Duodenal mucosa (tissue), 2 donors: Measurements from ENCODE around the gene USP49.

Experiments
- H3K27ac ChIP-seq: one replicate; pipeline ENCODE4 v1.7.0; 2013; ENCODE audit warnings: low read depth, low read length
- H3K27me3 ChIP-seq, 2 donors: one replicate each; pipeline ENCODE4 v1.7.0; 2013; ENCODE audit warnings: low read length in 2 of 2, control low read depth in 1 of 2; ENCODE audit not compliant: insufficient read depth in 2 of 2, control insufficient read depth in 1 of 2
- H3K36me3 ChIP-seq, 2 donors: one replicate each; pipeline ENCODE4 v1.7.0; 2013; ENCODE audit warnings: low read length in 2 of 2, control low read depth in 1 of 2; ENCODE audit not compliant: insufficient read depth in 2 of 2, control insufficient read depth in 1 of 2
- H3K4me1 ChIP-seq, 2 donors: one replicate each; pipeline ENCODE4 v1.7.0; 2013; ENCODE audit warnings: low read length in 2 of 2, control low read depth in 1 of 2; ENCODE audit not compliant: insufficient read depth in 2 of 2, control insufficient read depth in 1 of 2
- H3K4me3 ChIP-seq, 2 donors: one replicate each; pipeline ENCODE4 v1.7.0; 2013; ENCODE audit warnings: low read length in 2 of 2, low read depth in 1 of 2
- H3K9ac ChIP-seq, 2 donors: one replicate each; pipeline ENCODE4 v1.7.0; 2013; ENCODE audit warnings: low read length in 2 of 2, low read depth in 1 of 2
- H3K9me3 ChIP-seq, 2 donors: one replicate each; pipeline ENCODE4 v1.7.0; 2013; ENCODE audit warnings: low read length in 2 of 2, control low read depth in 1 of 2; ENCODE audit not compliant: control insufficient read depth in 1 of 2

Gene USP49

GRCh38 chr6:41836660-41837052 is 58.5 kb downstream of the USP49 start:
- H3K9me3 ChIP-seq: no peaks in the 10 kb centered on the region
- no peaks in the 10 kb centered on the region for H3K4me1 ChIP-seq
- no peak overlapping the region for H3K4me3 ChIP-seq
- no peak overlapping the region for H3K9ac ChIP-seq
- H3K27me3 ChIP-seq: no peaks in the 10 kb centered on the region
- H3K36me3 ChIP-seq: no peaks in the 10 kb centered on the region
- no peak overlapping the region for H3K27ac ChIP-seq

- Histone ChIP-seq H3K4me3 (no peak overlapping the region), H3K4me1 (no peaks in the 10 kb centered on the region), H3K9me3 (no peaks in the 10 kb centered on the region), H3K27me3 (no peaks in the 10 kb centered on the region), H3K27ac (no peak overlapping the region), H3K9ac (no peak overlapping the region), H3K36me3 (no peaks in the 10 kb centered on the region)
Observed at GRCh38 chr6:41836022-41836659, 59.0 kb downstream of the USP49 start.

GRCh38 chr6:41832263-41832662 is 62.9 kb downstream of the USP49 start:
- Histone ChIP-seq H3K9ac (no peak overlapping the region), H3K4me1 (no peaks in the 10 kb centered on the region), H3K9me3 (no peaks in the 10 kb centered on the region), H3K27ac (no peak overlapping the region), H3K4me3 (no peak overlapping the region), H3K36me3 (no peaks in the 10 kb centered on the region), H3K27me3 (no peaks in the 10 kb centered on the region)

GRCh38 chr6:41826343-41827022 is 68.7 kb downstream of the USP49 start:
- Histone ChIP-seq H3K27ac (no peak overlapping the region), H3K4me1 (no peaks in the 10 kb centered on the region), H3K36me3 (no peaks in the 10 kb centered on the region), H3K27me3 (no peaks in the 10 kb centered on the region), H3K9me3 (no peaks in the 10 kb centered on the region), H3K4me3 (no peak overlapping the region), H3K9ac (no peak overlapping the region)

GRCh38 chr6:41824571-41825569 is 70.3 kb downstream of the USP49 start:
- no peaks in the 10 kb centered on the region for H3K9me3 ChIP-seq
- H3K4me3 ChIP-seq: no peak overlapping the region
- H3K27ac ChIP-seq: no peak overlapping the region

GRCh38 chr6:41823178-41823577 is 72.0 kb downstream of the USP49 start:
- Histone ChIP-seq H3K4me1 (no peaks in the 10 kb centered on the region), H3K9ac (no peak overlapping the region), H3K27me3 (no peaks in the 10 kb centered on the region), H3K9me3 (no peaks in the 10 kb centered on the region), H3K36me3 (no peaks in the 10 kb centered on the region), H3K27ac (no peak overlapping the region), H3K4me3 (no peak overlapping the region)

More at GRCh38 chr6:41824571-41825569, 70.3 kb downstream of the USP49 start:
- Histone ChIP-seq H3K4me1 (no peaks in the 10 kb centered on the region), H3K9ac (no peak overlapping the region), H3K36me3 (no peaks in the 10 kb centered on the region), H3K27me3 (no peaks in the 10 kb centered on the region)

GRCh38 chr6:41822021-41822420 is 73.2 kb downstream of the USP49 start:
- H3K4me3 ChIP-seq: no peak overlapping the region
- no peaks in the 10 kb centered on the region for H3K9me3 ChIP-seq
- no peaks in the 10 kb centered on the region for H3K4me1 ChIP-seq
- H3K36me3 ChIP-seq: no peaks in the 10 kb centered on the region
- no peak overlapping the region for H3K27ac ChIP-seq
- no peak overlapping the region for H3K9ac ChIP-seq
- H3K27me3 ChIP-seq: no peaks in the 10 kb centered on the region

- no peaks in the 10 kb centered on the region for H3K27me3 ChIP-seq
- no peak overlapping the region for H3K9ac ChIP-seq
- no peaks in the 10 kb centered on the region for H3K36me3 ChIP-seq
- H3K27ac ChIP-seq: no peak overlapping the region
- no peaks in the 10 kb centered on the region for H3K9me3 ChIP-seq
- no peaks in the 10 kb centered on the region for H3K4me1 ChIP-seq
- H3K4me3 ChIP-seq: no peak overlapping the region
Observed at GRCh38 chr6:41821266-41821665, 73.9 kb downstream of the USP49 start.

- H3K27me3 ChIP-seq: no peaks in the 10 kb centered on the region
- H3K4me3 ChIP-seq: no peak overlapping the region
Observed at GRCh38 chr6:41818271-41819054, 76.7 kb downstream of the USP49 start.

More at GRCh38 chr6:41818271-41819054, 76.7 kb downstream of the USP49 start:
- Histone ChIP-seq H3K27ac (no peak overlapping the region), H3K4me1 (no peaks in the 10 kb centered on the region), H3K9ac (no peak overlapping the region), H3K9me3 (no peaks in the 10 kb centered on the region), H3K36me3 (no peaks in the 10 kb centered on the region)
